KBM-7 (cell line): Measurements from ENCODE around the gene MRPS6.

Experiments used
- DNase-seq: peaks from one replicate; pipeline ENCODE4 v3.0.0-alpha.2; 2015
- in situ Hi-C: fragments of 300-500 bp; cut with MboI; formaldehyde crosslinking; loops from 2 replicates; pipeline ENCODE4 v1.14.3; 2020; ENCODE audit warnings: low sequenced_read_pairs, low pct_unique_long_range_greater_than_20kb, mixed read lengths

Gene MRPS6

DNA sequence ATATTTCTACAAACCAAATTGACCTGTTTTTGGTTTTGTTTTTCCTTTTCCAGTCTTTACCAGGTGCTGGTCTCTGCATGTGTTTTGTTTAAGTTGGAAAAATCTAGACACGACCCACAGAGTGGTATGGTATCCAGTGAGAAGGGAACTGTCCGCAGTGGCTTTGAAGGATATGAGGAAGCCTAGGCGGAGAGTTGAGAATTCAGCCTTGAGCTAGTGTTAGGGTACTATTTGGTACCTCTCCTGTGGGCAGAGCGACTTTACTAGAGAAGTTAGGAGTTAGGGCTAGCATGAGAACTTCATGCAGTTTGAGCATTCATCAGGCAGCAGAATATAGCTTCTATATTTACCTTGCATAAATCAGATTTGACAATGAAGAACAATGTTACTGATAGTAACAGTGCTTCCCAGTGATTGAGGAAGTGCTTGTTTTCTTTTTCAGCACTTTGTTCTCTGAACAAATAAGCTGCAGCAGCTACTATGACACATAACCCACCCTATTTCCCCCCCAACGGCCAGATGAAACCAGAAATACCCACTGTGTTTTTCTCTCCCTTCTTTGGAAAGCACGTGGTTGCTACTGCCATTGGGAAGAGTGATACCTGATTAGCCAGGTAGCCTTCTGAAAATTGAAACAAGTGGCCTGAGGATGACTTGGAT lies 19.0 kb downstream of the MRPS6 start:
- peak; percentile 28 for DNase-seq
- in situ Hi-C loops = no loop called here

DNA sequence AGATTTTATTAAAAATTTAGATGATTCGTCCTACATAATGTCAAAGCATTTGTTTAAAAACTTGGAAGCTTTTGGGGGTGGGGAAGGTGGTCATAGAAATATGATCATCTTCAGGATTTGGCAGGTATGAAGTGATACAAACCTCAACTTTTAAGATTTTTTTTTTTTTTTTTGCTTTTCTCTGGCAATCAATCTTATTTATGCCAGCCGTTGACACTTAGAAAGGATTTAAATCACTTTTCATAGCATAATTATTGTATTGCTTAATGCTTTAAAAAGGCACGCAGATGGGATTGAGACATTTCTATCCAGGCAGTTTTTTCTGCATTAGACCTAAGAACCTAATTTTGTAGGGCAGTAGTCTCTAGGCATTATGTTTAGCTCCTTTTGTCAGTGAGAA lies 19.7 kb downstream of the MRPS6 start:
- in situ Hi-C loops = no loop called here
- no peak for DNase-seq

DNA sequence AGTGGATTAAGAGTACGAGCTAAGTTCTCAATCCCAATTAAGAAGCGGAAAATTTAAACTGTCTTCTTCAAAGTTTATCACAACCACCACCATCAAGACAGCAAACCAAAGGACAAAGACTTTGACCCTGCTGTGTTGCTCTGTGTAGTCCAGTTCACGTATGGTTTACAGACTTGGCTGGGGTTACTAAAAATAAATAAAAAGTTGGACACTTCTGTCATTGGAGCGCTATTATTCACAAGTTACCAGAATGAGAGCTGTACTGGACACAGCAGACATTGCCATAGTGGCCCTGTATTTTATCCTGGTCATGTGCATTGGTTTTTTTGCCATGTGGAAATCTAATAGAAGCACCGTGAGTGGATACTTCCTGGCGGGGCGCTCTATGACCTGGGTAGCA lies 21.6 kb downstream of the MRPS6 start:
- in situ Hi-C loops = no loop called here

DNA sequence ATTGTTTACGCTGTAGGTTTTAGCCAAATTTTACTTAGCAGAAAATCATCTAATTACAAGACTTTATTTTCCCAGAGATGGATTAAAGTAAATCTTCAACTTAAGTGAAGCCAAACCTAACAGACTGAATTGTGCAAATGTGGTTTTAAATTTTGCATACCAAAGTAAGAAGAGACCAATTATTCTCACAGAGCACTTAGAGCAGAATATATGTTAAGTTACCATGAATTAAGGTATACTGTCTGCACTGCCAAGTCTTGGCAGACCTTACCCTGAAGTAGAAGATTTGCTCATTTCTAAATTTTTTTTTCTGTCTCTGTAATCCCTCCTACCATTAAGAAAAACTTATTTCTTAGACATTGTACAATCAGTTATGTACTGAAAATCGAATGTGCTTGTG lies 24.1 kb downstream of the MRPS6 start:
- in situ Hi-C loops = no loop called here
- DNase-seq = no peak

More for the DNA sequence above, 21.6 kb downstream of the MRPS6 start:
- DNase-seq = no peak

DNA sequence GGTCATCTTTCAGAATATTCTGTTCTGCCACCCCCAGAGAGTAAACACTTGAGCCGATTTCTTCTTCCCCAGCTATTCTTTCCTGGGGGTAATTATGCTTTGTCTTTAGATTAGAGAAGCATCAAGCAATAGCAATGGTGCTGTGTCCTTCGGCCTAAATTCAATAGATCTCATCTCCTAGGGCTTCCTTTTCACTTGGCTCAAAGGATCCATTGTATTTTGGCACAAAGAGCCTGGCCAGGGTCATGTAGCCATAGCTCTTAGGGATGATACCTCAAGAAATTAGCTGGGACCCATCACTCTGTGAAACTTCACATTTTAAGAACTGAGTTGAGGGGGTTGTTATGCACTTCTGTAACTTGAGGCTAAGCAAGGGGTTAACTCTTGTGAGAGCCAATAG lies 27.0 kb downstream of the MRPS6 start:
- in situ Hi-C loops = no loop called here
- DNase-seq = no peak

DNA sequence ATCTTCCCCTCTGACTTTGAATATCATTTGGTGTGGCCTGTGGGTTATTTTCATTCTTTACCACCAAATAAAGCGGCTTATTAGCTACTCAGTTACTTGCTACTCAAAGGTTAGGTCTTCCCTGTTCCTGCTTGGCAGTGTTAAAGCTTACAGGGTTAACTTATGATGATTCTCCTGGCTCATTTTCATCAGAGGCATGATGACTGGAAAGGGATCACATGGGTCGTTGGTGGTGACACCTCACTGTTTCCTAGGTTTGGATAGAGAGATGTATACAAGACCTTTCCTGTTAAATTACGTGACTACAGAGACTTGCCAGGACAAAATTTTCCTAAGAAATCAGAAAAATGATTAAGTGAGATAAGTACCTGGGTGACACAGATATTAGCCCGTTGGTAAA lies 27.4 kb downstream of the MRPS6 start:
- in situ Hi-C loops = no loop called here

DNA sequence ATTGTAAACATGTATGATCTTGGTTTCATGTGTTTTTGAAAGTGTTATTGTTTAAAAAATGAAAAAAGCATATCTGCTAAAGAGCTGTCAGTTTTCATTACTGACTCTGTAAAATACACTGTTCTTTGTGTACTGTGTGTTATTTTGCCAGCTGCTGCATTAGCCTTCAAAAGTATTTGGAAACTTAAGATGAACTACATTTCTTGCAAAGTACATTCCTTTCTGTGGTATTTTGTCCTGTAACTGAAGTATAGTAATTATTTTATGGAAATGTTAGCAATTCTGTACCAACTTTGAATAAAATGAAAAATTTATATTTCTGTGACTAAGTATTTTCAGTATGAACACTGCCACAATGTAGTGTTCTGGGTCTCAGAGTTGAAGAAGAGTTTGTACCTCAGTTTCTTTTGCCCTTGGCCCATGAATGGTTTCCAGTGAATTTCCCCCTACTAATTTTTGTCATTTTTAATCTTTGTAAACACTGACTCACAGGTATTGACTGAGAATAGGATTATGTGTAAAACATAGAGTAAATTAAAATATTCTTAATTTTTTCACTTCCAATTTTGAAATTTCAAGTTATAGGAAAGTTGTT lies 32.7 kb downstream of the MRPS6 start:
- DNase-seq = no peak
- in situ Hi-C loops = no loop called here

More for the DNA sequence above, 27.4 kb downstream of the MRPS6 start:
- no peak for DNase-seq

DNA sequence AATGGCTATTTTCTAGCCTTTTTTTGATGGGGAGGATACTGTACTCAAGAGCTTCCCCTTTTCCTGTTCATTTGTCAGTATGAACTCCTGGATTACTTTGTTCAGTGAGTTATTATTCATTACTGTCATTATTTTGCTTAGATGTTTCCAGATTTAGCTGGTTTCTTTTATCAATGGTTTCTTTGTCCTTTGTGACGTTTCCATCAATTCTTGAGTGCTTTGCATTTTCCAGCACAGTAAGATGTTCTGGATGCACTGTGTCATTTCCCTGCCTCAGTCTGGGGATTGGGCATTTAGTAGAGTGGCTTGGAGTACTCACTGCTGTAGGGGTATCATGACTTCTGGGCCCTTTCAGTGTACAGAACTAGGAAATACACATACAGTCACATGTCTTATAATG lies 34.2 kb downstream of the MRPS6 start:
- no peak for DNase-seq
- in situ Hi-C loops = no loop called here

DNA sequence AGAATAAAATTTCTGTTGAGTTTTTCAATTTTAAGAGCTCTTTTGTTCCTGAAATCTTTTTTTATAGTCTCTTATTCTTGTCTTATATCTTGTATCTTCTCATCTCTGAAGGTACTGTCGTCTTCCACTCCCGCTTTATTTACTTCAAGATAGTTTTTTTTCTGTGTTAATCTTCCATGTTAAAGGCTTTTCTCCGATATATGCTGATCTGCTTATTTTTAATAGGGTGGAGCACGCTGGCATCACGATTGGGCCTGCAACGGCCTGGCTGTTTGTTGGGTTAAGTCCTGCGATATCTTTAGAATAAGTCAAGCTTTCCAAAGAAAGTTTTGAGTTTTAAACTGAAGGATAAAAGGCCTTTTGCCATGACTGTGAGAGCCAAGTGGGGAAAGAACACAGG lies 35.7 kb downstream of the MRPS6 start:
- in situ Hi-C loops = no loop called here
- DNase-seq = no peak

DNA sequence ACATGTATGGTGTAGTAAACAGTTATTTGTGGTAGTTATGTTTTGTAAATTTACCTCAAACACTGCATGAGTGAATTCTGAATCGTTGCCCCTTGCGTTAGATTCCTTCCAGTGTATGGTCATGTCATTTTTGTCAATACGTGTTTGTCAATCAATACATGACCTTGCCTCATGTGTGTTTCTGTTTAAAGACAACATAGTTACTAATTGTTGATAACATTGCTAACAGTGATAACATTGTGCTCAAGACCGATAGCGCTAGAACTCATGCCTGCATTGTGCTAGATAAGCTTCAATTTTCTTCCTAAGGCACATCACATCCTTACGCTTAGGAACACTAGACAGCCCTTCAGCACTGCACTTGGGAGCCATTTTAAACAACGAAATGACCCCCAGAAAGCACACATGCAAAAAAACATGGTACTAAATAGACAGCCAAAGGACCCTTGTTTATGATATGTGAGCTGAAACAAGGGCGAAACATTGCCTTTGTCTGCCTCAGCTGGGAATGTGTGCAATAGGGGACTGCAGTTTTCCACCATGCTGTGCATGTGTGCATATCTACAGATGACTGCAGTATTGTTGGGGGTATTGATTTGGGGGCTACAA lies 37.3 kb downstream of the MRPS6 start:
- in situ Hi-C loops = no loop called here
- no peak for DNase-seq

DNA sequence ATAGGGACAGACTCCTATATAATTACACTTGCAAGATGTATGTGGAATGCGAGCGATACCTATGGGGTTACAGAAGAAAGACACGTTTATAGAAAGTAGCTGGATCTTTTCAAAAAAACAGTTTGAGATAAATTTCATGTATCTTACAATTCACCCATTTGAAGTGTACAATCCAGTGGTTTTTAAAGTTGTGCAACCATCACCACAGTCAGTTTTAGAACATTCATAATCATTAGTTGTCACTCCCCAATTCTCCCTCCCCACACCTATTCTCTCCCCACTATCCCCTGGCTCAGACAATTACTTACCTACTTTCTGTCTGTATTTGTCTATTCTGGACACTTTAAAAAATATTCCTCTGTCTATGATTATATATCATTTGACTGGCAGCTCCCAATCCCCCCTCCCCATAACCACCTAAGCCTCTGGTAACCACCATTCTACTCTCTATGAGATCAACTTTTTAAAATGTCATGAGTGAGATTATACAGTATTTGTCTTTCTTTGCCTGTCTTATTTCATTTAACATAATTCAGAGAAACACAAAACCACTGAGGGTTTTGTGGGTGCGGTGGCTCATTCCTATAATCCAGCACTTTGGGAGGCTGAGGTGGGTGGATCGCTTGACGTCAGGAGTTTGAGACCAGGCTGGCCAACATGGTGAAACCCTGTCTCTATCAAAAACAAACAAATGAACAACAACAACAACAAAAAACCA lies 39.1 kb downstream of the MRPS6 start:
- in situ Hi-C loops = no loop called here

DNA sequence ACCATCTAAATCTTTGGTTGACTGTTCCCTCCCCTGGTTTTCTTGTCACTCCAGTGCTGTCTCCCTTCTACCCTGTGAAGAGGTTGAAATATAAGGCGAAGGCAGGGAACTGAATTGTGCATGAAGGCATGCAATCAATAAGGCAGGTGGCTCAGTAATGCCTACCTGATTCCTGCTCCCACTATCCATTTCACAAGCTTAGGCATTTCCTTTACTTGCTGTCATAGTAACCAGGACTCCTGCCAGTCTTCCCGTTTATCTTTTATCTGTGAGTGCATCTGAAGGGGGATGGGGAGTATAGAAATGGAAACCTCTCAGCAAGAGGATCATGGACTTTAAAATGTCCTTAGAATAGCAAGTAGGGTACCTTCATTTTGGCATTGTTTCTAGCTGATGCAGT lies 40.5 kb downstream of the MRPS6 start:
- in situ Hi-C loops = no loop called here
- no peak for DNase-seq

More for the DNA sequence above, 39.1 kb downstream of the MRPS6 start:
- DNase-seq = no peak

DNA sequence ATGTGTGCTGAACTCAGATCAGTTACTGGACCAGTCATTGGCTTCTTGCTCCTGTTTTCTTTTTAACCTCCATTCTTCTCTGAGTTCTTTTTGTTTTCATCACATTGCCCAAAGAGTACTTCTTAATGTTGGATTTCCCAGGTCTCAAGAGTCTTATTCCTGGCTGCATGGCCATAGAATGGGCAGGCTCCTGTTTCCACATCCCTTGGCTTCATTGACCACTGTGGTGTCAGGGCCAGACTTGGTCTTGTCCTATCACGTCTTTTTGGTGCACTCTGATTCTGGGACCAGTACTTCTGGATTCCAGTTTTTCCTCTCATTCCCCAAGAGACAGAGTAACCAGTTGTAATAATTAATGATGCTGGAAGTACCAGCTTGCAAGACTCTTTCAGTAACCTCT lies 41.8 kb downstream of the MRPS6 start:
- in situ Hi-C loops = no loop called here

DNA sequence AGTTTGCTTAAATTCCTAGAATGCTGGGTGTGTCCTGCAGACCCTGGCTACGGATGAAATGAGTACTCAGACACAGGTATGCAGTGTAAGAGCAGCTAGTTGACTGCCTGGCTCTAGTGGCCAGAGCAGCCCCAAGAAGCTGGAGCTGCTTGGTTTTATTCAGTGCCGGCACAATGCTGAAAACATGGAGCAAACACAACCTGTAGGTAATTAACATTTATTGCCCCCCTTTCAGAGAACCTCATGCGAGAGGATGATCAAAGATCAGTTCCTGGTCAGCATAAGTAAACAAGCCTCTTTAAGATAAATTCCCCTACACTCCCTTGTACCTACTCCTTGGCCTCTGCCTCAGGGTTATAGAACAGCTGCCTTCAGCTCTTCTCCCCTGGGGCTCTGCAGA lies 43.2 kb downstream of the MRPS6 start:
- in situ Hi-C loops = no loop called here
- no peak for DNase-seq

More for the DNA sequence above, 41.8 kb downstream of the MRPS6 start:
- no peak for DNase-seq

DNA sequence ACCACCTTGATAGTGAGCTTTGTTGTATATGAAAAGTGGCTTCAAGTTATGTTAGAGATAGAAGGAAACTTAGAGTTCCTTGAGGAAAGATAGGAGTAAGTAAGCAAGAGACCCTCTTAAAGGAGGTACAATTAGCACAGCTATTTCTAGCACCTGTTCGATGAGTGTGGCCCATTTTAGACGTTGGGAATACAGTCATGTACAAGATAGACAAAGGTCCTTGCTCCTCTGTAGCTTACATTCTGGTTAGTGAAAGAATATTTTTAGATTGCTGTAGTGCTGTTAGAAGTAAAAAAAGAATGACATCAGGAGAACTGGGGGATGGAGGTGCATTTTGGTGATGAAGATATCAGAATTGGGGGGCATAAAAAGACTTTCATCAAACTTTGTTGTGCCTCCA lies 47.5 kb downstream of the MRPS6 start:
- in situ Hi-C loops = no loop called here
- DNase-seq = no peak

DNA sequence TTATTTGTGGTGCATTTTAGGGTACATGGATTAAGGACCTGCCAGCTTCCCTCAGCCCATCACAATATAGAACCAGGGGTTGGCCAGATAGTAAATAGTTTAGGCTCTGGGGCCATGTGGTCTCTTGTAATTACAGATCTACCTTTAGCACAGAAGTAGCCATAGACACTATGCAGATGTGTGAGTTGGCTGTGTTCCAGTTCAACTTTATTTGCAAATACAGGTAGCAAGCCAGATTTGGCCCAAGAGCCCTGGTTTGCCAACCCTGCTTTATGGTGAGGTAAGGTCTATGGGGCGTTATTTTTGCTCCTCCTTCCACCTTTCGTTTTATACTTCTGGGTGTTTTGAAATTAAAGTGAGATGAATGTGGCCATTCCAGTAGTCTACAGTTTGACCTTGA lies 48.7 kb downstream of the MRPS6 start:
- no peak for DNase-seq
- in situ Hi-C loops = no loop called here

DNA sequence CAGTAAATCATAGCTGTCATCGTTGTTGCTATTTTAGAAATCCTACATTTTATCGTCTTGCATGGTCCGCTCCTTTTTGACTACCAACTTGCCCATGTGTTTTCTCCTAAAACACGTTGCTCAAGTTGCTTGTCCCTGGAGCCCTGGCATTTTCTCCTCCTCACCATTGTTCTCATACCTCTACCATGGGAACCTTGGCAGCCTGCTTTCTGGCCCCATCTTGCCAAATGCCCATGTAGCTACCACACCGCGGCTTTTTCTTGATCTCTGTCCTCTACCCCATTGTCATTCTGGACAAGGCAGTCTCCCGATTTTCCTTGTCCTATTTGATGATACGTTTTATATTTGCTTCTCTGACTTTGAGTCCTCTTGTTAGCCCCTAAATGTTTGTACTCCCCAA lies 50.2 kb downstream of the MRPS6 start:
- no peak for DNase-seq
- in situ Hi-C loops = no loop called here

DNA sequence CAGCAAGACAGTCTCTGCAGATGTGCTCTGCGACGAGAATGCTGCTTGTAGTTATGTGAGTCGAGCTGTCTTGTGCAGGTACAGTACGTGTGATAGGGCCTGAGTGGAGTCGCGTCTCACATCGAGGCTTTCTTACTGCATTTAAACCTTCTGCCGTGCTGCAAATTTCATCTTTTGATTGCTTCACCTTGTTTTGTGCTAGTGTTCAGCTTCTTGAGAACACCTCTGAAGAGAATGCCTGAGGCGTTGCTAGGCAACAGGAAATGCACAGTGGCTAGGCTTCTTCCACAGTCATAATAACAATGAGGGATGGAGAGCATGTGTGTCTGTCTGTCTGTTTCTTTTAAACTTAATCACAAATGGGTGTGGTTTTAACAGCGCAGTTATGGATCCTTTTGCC lies 52.9 kb downstream of the MRPS6 start:
- DNase-seq = no peak
- in situ Hi-C loops = no loop called here

DNA sequence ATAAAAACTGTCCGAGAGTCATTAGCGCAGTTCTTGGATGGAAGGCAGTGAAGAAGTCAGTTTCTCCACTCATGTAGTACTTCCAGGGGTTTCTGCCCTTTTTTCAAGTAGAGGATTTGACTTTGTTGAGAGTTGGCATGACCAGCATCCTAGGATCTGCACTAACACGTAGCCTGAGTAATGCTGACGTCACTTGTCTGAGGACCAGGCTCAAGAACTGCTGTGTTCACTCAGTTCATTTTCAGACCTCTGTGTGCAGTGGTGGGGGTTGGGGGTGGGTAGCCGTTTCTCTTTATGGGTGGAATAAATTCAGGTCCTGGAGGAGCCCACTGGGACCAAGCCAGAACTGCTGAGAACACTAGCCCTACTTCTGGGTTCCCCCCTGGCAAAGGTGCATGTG lies 53.3 kb downstream of the MRPS6 start:
- in situ Hi-C loops = no loop called here
- DNase-seq = no peak

DNA sequence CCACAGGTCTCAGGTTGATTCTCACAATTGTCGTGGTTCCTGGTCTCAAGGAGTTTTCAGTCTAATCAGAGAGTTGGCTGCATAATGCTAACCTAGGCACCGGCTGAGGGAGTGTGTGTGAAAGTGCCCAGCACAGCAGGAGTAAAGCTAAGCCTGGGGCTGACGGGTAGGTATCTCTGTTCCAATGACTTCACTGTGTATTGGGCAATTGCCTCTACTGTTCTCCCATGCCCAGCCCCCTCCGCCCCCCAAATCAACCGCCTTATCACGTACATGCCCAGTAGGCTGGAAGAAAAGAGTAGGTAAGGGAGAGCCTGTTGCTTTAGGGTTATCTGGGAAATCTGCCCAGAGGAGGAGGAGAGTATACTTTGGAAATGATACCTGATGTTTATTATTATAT lies 54.7 kb downstream of the MRPS6 start:
- in situ Hi-C loops = no loop called here
- DNase-seq = no peak
